Left cardiac atrium (tissue), 2 donors: Measurements from ENCODE around the gene GNG14. TPM values are rescaled to one million over a fixed set of nuclear protein-coding genes. Genes with fewer than 3 reads are reported as not detected.

Experiments used
- total RNA-seq, 2 donors: library from RNA; stranded (reverse); fragmentation: NEBNext Ultra II Directional; extraction: Animal tissue kit (Norgen Biotek cat#: 25700); gene quantifications; one replicate each; pipeline ENCODE4 v1.2.1, GENCODE V29; 2021
- donor health status: DM: no; HTN: yes; CAD: no; lungs with severe emphysema.
- donor health status: DM: yes; HTN: yes; CAD: no.

The GNG14 gene
- total RNA-seq, 2 donors from 2014 or later, result not detected

Other genes with a start within 250 kb of the GNG14 start
- 1 to 10 TPM; 2.0 to 2.8 TPM for gene ZNF443, start 247.0 kb upstream of the GNG14 start, total RNA-seq
- gene ZNF709, start 203.2 kb upstream of the GNG14 start, total RNA-seq, result 1 to 10 TPM; 1.2 to 1.3 TPM
- 10 to 100 TPM in 1 of 2 donors, 1 to 10 TPM in 1; 7.7 to 11.9 TPM for gene ZNF564, start 136.5 kb upstream of the GNG14 start, total RNA-seq
- gene ZNF490, start 77.2 kb upstream of the GNG14 start, total RNA-seq, result 1 to 10 TPM; 4.1 to 4.4 TPM
- gene ZNF791, start 77.1 kb upstream of the GNG14 start, total RNA-seq, result 10 to 100 TPM; 18.9 to 21.5 TPM
- gene MAN2B1, start 21.3 kb upstream of the GNG14 start, total RNA-seq, result 10 to 100 TPM; 42.1 to 55.8 TPM
- 1 to 10 TPM; 7.8 to 8.0 TPM for gene WDR83, start 21.2 kb upstream of the GNG14 start, total RNA-seq
- gene DHPS, start 6.1 kb upstream of the GNG14 start, total RNA-seq, result 10 to 100 TPM; 38.4 to 51.9 TPM
- 1 to 10 TPM; 1.4 to 2.3 TPM for gene FBXW9, start 8.6 kb downstream of the GNG14 start, total RNA-seq
- 10 to 100 TPM; 33.8 to 53.6 TPM for gene TNPO2, start 35.9 kb downstream of the GNG14 start, total RNA-seq
- gene TRIR, start 46.7 kb downstream of the GNG14 start, total RNA-seq, result 100 to 1,000 TPM; 112 to 122 TPM
- 10 to 100 TPM; 51.2 to 52.5 TPM for gene GET3, start 49.5 kb downstream of the GNG14 start, total RNA-seq
- gene BEST2, start 63.8 kb downstream of the GNG14 start, total RNA-seq, result not detected
- 10 to 100 TPM; 16.8 to 28.8 TPM for gene HOOK2, start 87.6 kb downstream of the GNG14 start, total RNA-seq
- 100 to 1,000 TPM in 1 of 2 donors, 10 to 100 TPM in 1; 46.6 to 216 TPM for gene JUNB, start 103.5 kb downstream of the GNG14 start, total RNA-seq
- gene PRDX2, start 113.8 kb downstream of the GNG14 start, total RNA-seq, result 100 to 1,000 TPM; 525 to 629 TPM
- 1 to 10 TPM; 1.8 to 3.2 TPM for gene THSD8, start 114.1 kb downstream of the GNG14 start, total RNA-seq
- gene RNASEH2A, start 118.6 kb downstream of the GNG14 start, total RNA-seq, result 1 to 10 TPM; 5.6 to 8.1 TPM
- gene RTBDN, start 146.6 kb downstream of the GNG14 start, total RNA-seq, result not detected
- under 1 TPM; 0.29 to 0.37 TPM for gene MAST1, start 150.5 kb downstream of the GNG14 start, total RNA-seq
- gene DNASE2, start 193.5 kb downstream of the GNG14 start, total RNA-seq, result 10 to 100 TPM; 19.9 to 23.6 TPM
- not detected for gene KLF1, start 199.2 kb downstream of the GNG14 start, total RNA-seq
- gene GCDH, start 203.2 kb downstream of the GNG14 start, total RNA-seq, result 10 to 100 TPM; 23.7 to 26.1 TPM
- gene SYCE2, start 231.3 kb downstream of the GNG14 start, total RNA-seq, result not detected
- gene FARSA, start 245.7 kb downstream of the GNG14 start, total RNA-seq, result 10 to 100 TPM; 31.8 to 49.1 TPM